LNCAP (cell line): ENCODE measurements around the gene PRKCA.
A peak's percentile ranks its signal among the peaks of the same experiment; 100 is the strongest.

Source experiments
- CTCF ChIP-seq: fragments of 450-650 bp; IDR thresholded peaks from 2 replicates; pipeline ENCODE4 v1.5.1; 2017; ENCODE audit warnings: mild to moderate bottlenecking

PRKCA gene

GRCh38 chr17:66715745-66716156, 413.3 kb downstream of the PRKCA start:
- TF ChIP-seq CTCF, result peak; percentile 82

GRCh38 chr17:66716236-66717026, 414.0 kb downstream of the PRKCA start:
- no peak for TF ChIP-seq CTCF

GRCh38 chr17:66717641-66718058, 415.2 kb downstream of the PRKCA start:
- TF ChIP-seq CTCF, result no peak

- no peak for TF ChIP-seq CTCF
These were observed 417.6 kb downstream of the PRKCA start for GRCh38 chr17:66720027-66720426.

GRCh38 chr17:66720567-66720966, 418.2 kb downstream of the PRKCA start:
- TF ChIP-seq CTCF, result no peak

- no peak for TF ChIP-seq CTCF
These were observed 419.9 kb downstream of the PRKCA start for GRCh38 chr17:66722341-66722740.

- TF ChIP-seq CTCF, result no peak
These were observed 422.3 kb downstream of the PRKCA start for GRCh38 chr17:66724581-66725341.
